GM19239 (cell line): ENCODE results near the gene MAML3.

Source experiments
- DNase-seq: peaks from one replicate; pipeline ENCODE4 v3.0.0; 2011; ENCODE audit warnings: low spot score; ENCODE audit not compliant: insufficient read length
- FAIRE-seq: peaks from 2 replicates; lab custom pipeline; 2011; peaks lifted over from hg19 to GRCh38; lab: Jason Lieb, UNC

The MAML3 gene

GRCh38 chr4:139890816-139891215, 263.2 kb downstream of the MAML3 start:
- no peak for FAIRE-seq
- no peak for DNase-seq

- DNase-seq: no peak
- no peak for FAIRE-seq
Observed at GRCh38 chr4:139889901-139890300, 264.1 kb downstream of the MAML3 start.

GRCh38 chr4:139889264-139889663, 264.7 kb downstream of the MAML3 start:
- no peak for FAIRE-seq

DNA sequence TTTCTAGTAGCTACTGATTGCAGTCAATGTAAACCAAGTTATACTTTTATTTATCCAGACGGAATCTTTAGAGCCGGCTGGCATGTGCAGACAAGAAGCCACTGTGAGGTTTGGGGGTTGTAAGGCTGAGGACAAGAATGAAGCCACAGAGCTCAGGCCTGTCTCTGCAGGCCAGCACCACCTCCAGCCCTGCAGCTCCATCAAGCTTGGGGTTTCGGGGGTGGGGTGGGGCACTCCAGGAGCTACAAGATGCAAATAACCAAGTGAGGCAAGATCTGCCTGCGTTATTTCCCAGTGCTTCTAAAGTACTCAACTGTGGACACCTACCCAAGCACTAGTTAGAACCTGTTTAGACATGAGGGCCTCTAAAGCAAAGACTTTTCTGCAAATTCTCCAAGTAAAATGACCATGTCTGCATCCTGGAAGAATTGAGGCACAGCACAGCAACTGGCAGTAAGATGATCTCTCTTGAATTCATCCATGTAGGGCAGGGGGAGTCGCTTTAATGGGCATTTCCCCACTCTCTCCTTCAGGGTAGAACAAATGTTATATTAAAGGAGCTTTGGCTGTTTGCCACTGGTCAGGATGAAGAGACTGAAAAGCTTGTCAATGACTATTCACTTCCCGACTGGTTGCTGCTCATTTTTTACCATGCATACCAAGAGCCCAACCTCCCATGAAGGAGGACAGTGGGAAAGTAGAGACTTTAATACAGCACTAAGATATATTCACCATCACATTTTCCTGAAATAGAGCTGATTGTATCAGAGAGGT, 265.8 kb downstream of the MAML3 start:
- DNase-seq: no peak
- FAIRE-seq: no peak

More at GRCh38 chr4:139889264-139889663, 264.7 kb downstream of the MAML3 start:
- DNase-seq: no peak

DNA sequence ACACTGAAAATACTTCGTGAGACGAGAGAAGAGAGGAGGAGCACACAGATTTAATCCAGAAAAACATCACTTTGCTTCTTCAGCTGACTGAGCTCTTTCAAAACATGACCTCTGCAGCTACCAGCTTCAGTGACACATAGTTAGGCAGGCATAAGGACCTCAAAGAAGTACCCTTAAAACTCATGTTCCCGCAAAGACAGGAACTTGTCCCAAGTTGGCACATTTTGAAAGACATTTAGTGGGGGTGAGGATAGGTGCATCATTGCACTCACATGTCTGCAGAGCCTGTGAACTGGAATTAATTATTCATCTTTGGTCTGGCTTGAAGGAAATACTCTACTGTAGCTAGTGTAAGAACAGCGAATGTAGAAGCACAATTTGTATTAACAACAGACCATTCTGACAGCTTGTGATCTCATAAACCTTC, 266.6 kb downstream of the MAML3 start:
- no peak for DNase-seq
- FAIRE-seq: no peak

DNA sequence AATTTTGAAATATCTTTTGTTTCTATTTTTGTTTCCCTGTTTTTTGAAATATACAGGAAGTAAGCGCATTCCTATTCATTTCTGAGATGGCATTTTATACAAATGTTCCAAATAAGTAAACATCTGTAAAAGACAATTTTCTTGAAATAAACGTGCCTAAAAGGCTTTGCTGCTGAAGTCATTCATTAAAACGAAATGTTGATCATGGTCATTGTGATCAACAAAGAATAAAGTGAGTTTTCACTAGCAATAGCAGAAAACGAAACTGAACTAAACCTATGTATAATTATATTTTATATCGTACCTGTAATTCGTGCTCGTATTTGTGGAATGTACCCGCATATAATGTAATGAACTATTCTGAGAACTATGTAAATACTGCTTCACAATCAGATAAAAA, 267.2 kb downstream of the MAML3 start:
- DNase-seq (no peak), FAIRE-seq (no peak)

DNA sequence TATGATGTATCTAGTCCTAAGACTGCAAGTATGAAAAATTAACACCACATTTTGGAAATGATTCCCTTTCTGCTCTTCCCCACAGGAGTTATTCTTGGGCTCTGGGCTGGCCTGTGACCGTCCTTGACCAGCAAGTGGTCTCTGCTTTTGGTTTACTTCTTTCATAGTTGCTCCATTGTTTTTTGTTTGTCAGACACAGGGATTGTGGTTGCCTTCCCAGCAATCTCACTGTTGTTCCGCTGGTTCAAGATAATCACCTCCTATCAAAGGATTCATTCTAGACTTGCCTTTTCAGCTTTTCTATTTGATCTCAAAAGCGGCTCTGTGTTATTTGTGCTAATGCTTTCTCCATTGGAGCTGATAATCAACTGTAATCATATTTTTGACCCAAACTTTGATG, 269.5 kb downstream of the MAML3 start:
- no peak for DNase-seq
- no peak for FAIRE-seq

- DNase-seq (no peak), FAIRE-seq (no peak)
Observed at GRCh38 chr4:139880841-139881240, 273.1 kb downstream of the MAML3 start.

GRCh38 chr4:139878050-139878449, 275.9 kb downstream of the MAML3 start:
- FAIRE-seq: no peak
- DNase-seq: no peak

DNA sequence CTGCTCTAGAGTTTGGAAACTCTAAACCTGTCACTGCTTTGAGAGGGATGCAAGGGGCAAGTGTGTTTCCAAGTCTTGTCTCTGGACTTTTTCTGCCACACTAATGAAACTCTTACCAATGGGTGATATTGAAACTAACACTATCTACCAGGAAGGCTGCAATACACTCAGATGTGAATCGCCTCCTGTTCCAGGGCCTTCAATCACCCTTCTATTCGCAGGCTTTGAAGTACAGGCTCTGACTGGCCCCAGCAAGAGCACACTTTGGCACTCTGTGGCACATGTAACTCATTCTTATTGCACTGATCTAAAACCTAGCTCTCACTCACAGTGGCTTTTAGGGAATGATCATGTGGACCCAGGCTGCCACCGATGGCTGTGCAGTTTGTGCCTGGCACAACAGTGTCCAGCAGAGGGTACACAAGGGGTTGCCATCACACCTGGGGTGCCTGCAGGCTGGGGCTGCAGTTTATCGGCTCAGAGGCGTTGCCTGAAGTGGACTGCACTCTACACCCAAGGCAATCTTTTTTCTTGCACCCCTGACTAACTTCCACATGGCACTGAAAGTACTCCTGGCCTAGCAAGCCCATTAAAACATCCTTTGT, 277.5 kb downstream of the MAML3 start:
- no peak for DNase-seq
- FAIRE-seq: no peak

- FAIRE-seq: no peak
- DNase-seq: no peak
Observed at GRCh38 chr4:139875411-139875825, 278.6 kb downstream of the MAML3 start.

DNA sequence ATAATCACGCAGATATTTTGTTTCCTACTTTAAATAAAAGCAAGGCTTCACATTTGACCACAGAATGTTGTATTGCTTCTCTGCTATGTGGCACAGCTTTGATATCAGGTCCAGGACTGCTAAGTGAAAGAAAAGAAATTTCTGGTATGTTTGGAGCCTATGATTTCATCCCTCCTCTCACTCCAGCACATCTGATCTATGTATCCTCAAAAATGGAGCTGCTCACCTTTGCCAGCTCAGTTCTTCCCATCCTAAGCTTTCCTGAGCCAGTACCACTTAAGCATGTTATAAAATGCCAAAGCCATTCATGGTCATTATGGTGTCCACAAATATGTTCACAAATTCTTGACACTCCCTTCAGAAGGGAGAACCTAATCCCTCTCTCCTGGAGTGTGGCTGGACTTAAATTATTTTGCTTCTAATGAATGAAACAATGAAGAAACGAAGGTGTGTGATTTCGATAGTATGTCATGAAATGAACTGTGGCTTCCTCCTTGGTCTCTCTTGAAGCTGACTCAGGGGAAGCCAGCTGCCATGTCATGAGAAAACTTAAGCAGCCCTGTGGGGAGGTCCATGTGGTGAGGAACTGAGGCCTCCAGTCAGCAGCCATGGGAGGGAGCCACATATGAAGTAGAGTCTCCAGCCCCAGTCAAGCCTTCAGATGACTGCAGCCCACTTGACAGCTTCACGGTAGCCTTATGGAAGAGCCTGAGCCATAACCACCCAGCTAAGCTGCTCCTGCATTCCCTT, 280.7 kb downstream of the MAML3 start:
- no peak for FAIRE-seq

DNA sequence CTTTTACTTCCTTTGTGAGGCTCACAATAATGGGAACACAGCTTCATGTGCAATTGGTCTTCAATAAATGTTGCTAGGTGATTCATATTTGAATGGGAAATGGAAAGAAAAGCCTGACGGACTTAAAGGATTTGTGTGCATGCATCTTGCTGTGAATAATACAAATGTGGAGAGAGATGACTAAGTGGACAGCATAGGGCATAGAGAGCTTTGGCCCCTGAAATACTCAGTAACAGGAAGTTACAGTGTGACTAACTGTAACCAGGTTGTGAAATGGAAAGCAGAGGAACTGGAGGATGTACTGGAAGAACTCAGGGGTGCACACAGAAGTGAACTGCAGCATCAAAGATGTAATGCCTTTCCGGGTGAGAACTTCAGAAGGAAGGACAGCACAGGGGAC, 281.7 kb downstream of the MAML3 start:
- DNase-seq (no peak), FAIRE-seq (no peak)

More for the DNA sequence above, 280.7 kb downstream of the MAML3 start:
- no peak for DNase-seq

GRCh38 chr4:139869810-139870209, 284.2 kb downstream of the MAML3 start:
- no peak for FAIRE-seq

GRCh38 chr4:139866276-139866962, 287.6 kb downstream of the MAML3 start:
- FAIRE-seq: no peak
- no peak for DNase-seq

More at GRCh38 chr4:139869810-139870209, 284.2 kb downstream of the MAML3 start:
- no peak for DNase-seq

- FAIRE-seq: no peak
Observed at GRCh38 chr4:139865537-139865936, 288.4 kb downstream of the MAML3 start.

DNA sequence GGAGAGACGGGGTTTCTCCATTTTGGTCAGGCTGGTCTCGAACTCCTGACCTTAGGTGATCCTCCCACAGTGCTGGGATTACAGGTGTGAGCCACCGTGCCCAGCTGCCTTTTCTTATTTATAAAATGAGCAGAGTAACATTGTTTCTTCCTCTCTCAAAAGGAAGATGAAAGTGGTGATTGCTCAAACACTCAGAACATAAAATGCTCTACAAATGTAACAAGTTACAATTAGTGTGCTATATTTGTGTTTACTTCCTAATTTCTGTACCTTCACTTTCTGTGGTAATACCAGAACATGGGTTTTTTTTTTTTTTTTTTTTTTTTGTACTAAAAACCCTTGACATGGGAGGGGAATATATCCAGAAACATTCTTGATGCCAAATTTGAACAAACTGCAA, 290.5 kb downstream of the MAML3 start:
- DNase-seq (no peak), FAIRE-seq (no peak)

More at GRCh38 chr4:139865537-139865936, 288.4 kb downstream of the MAML3 start:
- DNase-seq: no peak

GRCh38 chr4:139861471-139861870, 292.5 kb downstream of the MAML3 start:
- DNase-seq (no peak), FAIRE-seq (no peak)

GRCh38 chr4:139860435-139861024, 293.5 kb downstream of the MAML3 start:
- DNase-seq (no peak), FAIRE-seq (no peak)

DNA sequence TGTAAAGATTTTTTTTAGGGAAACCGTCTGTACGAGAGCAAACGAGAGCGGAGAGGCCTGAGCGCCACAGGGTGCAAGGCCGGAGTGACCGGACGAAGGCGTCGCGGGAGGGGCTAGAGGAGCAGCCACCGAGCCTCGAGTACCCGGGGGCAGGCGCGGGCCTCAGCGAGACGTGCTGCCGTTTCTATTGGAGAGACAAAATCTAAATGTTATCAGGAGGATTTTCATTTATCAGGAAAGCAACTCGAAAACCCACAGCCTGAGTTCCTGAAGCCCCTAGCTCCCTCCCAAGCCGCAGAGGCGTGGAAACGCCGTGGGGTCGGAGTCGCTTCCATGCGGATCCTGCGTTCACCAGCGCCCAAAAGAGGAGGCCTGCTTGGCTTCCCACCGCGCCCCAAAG, 294.1 kb downstream of the MAML3 start:
- FAIRE-seq (no peak), DNase-seq (no peak)
